Activated B cell treated with CpG ODN at 0.5 μM for 24 hours (primary cell): Measurements from ENCODE around the gene LIN54. TPM values are rescaled to one million over a fixed set of nuclear protein-coding genes. Genes with fewer than 3 reads are reported as not detected.
"Not testable (repeated sequence)": the region's sequence is repeated elsewhere in the genome, so short reads cannot be mapped to it uniquely, and the experiment has no call there.

Experiments
- ATAC-seq: fragments of 200-7000 bp; cut with Tn5 transposase; one replicate; pipeline ENCODE4 v1.10.0; 2021; ENCODE audit warnings: low read depth, mild to moderate bottlenecking, moderate library complexity
- CTCF ChIA-PET: fragments of 350-600 bp; sonication (Branson Sonifier 250); formaldehyde crosslinking; loops from one replicate; lab custom pipeline; 2021; ENCODE audit warnings: antibody characterized with exemption; lab: Charles Lee
- POLR2A ChIA-PET: fragments of 350-600 bp; sonication (Branson Sonifier 250); formaldehyde crosslinking; loops from one replicate; lab custom pipeline; 2021; ENCODE audit warnings: antibody characterized with exemption; lab: Charles Lee
- DNase-seq: peaks from one replicate; pipeline ENCODE4 v3.0.0; 2022
- H3K27ac Mint-ChIP-seq: one replicate; pipeline ENCODE4 v1.8.0; 2020; ENCODE audit warnings: mixed read lengths
- H3K27me3 Mint-ChIP-seq: one replicate; pipeline ENCODE4 v1.8.0; 2021; ENCODE audit warnings: mixed read lengths
- H3K36me3 Mint-ChIP-seq: one replicate; pipeline ENCODE4 v1.8.0; 2021; ENCODE audit warnings: low read depth, mixed read lengths
- H3K4me1 Mint-ChIP-seq: one replicate; pipeline ENCODE4 v1.8.0; 2021; ENCODE audit warnings: mixed read lengths
- H3K4me3 Mint-ChIP-seq: one replicate; pipeline ENCODE4 v1.8.0; 2020; ENCODE audit warnings: mild to moderate bottlenecking, mixed read lengths
- H3K9me3 Mint-ChIP-seq: one replicate; pipeline ENCODE4 v1.8.0; 2020; ENCODE audit warnings: mixed read lengths
- intact Hi-C: fragments of 100-400 bp; cut with micrococcal nuclease; formaldehyde crosslinking; loops from one replicate; pipeline ENCODE4 v1.15.1; 2024
- total RNA-seq: library from RNA; stranded (reverse); gene quantifications from 2 replicates; pipeline ENCODE4 v1.2.3, GENCODE V29; 2022
- TF ChIP-seq, protein P1 (sequence below): fragments of 200-600 bp; IDR thresholded peaks from one replicate; pipeline ENCODE4 v1.8.0; 2022; ENCODE audit warnings: antibody characterized with exemption, mild to moderate bottlenecking

LIN54 gene
- total RNA-seq, 1 donor from 2014 or later, result 12.1 TPM

DNA sequence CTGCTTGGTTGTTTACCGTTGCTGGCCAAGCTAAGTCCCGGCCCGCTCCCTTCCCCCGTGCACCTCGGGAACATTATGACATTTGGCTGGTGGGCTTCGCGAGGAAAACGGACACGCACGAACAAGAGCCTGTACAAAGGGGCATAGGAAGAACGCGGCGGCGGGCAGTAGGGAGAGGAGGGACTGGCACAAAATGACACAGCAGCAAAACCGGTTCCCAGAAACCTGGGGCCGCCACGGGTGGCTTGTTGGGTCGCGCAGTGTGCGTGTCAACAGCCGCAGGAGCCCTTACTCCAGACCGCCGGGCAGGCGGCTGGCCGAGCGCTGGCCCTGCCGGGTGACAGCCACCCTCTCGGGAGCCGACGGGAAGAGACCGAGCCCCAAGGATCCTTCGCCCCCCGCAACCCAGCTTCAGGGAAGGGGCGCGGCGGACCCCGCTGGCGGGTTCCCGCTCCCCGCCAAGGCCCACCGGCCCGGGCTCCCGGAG lies 1.6 kb upstream of the LIN54 start:
- no peak for ATAC-seq
- Mint-ChIP-seq H3K27me3 (no peaks in the 10 kb centered on the region), H3K4me3 (peak overlapping the region; percentile 95), H3K36me3 (peaks cover 5% of the 10 kb centered on the region), H3K9me3 (no peaks in the 10 kb centered on the region), H3K27ac (peak overlapping the region; percentile 93), H3K4me1 (peaks cover 44% of the 10 kb centered on the region)
- DNase-seq, result no peak
- ChIA-PET POLR2A (interaction anchor here (0.6 to 4.4 kb wide), 10 partner anchors 12 to 583 kb away, joined by 3 to 63 read pairs (median 7); partner anchors contain the start of genes COPS4, COQ2, HELQ and HNRNPDL), CTCF (interaction anchor here (0.7 to 1.7 kb wide), 4 partner anchors 23 to 272 kb away, joined by 3 to 6 read pairs (median 4); partner anchors contain the start of genes COPS4 and COQ2)
- intact Hi-C loops, result loop anchor here (1.0 to 5.0 kb wide), 3 partner anchors 99 to 550 kb away; partner anchors contain the start of gene ABRAXAS1
- TF ChIP-seq, protein P1, sequence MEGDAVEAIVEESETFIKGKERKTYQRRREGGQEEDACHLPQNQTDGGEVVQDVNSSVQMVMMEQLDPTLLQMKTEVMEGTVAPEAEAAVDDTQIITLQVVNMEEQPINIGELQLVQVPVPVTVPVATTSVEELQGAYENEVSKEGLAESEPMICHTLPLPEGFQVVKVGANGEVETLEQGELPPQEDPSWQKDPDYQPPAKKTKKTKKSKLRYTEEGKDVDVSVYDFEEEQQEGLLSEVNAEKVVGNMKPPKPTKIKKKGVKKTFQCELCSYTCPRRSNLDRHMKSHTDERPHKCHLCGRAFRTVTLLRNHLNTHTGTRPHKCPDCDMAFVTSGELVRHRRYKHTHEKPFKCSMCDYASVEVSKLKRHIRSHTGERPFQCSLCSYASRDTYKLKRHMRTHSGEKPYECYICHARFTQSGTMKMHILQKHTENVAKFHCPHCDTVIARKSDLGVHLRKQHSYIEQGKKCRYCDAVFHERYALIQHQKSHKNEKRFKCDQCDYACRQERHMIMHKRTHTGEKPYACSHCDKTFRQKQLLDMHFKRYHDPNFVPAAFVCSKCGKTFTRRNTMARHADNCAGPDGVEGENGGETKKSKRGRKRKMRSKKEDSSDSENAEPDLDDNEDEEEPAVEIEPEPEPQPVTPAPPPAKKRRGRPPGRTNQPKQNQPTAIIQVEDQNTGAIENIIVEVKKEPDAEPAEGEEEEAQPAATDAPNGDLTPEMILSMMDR, result no peak

DNA sequence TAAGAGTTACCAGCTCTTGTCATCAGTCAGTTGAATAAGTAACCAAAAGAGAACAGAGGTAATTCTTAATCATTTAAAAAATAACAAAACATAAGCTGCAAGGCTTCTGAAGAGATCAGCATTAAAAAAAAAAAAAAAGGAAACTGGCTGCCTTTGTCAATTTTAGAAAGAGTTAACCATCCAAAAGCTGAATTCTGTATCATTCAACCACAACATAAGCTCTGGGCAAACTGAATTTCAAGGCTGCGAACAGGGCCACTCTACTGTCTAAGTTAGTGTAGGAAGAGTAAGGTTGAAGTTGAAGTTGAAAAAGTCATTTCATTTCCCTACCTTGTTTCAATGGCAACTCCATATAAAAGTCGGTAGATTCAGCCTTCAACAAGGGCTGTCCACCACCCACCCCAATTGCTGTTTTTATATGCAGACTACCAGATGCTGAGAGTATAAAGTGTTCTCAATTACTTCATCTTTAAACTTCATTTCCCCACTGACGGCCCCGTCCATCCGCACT lies 1.1 kb upstream of the LIN54 start:
- peaks cover 5% of the 10 kb centered on the region for H3K36me3 Mint-ChIP-seq
- no peak for DNase-seq
- ChIA-PET POLR2A (interaction anchor here (0.5 to 4.4 kb wide), 11 partner anchors 12 to 582 kb away, joined by 3 to 63 read pairs (median 5); partner anchors contain the start of genes COPS4, COQ2, HELQ and THAP9), CTCF (interaction anchor here (0.7 to 1.7 kb wide), 4 partner anchors 23 to 273 kb away, joined by 3 to 5 read pairs (median 4); partner anchors contain the start of genes COPS4 and COQ2)
- TF ChIP-seq, protein P1, result no peak
- H3K4me1 Mint-ChIP-seq, result peaks cover 44% of the 10 kb centered on the region
- peak overlapping the region; percentile 93 for H3K27ac Mint-ChIP-seq
- intact Hi-C loops, result loop anchor here (1.0 to 5.0 kb wide), 3 partner anchors 99 to 549 kb away; partner anchors contain the start of gene ABRAXAS1
- ATAC-seq, result no peak
- H3K27me3 Mint-ChIP-seq, result no peaks in the 10 kb centered on the region
- H3K9me3 Mint-ChIP-seq, result no peaks in the 10 kb centered on the region
- peak overlapping the region; percentile 95 for H3K4me3 Mint-ChIP-seq

DNA sequence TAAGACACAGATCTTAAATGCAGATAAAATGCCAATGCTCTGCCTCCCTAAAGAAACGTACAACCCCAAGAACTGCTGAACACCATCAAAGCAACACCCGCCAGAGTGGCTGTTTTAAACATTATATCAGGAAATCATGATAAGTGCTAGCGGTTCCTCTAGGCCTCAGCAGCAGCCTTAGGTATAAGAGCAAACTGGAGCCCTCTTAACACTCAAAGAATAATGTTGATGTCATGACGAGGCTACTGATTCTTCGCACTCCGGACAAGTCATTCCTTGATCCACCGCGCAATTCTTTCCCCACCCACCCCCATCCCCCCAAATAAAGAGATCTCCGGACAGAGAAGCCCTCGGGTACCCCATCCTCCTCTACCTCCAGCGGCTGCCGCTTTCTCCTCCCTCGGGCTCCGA lies 507 bp downstream of the LIN54 start:
- peak overlapping the region; percentile 93 for H3K27ac Mint-ChIP-seq
- H3K4me3 Mint-ChIP-seq, result peak overlapping the region; percentile 95
- TF ChIP-seq, protein P1, result no peak
- H3K4me1 Mint-ChIP-seq, result peaks cover 49% of the 10 kb centered on the region
- intact Hi-C loops, result loop anchor here (1.0 to 5.0 kb wide), 4 partner anchors 109 to 636 kb away; partner anchors contain the start of gene HPSE
- DNase-seq, result no peak
- no peaks in the 10 kb centered on the region for H3K27me3 Mint-ChIP-seq
- ChIA-PET CTCF (interaction anchor here (0.7 kb wide), 1 partner anchor 116 kb away, joined by 3 read pairs; no protein-coding TSS in a partner anchor), POLR2A (interaction anchor here (0.6 to 4.4 kb wide), 6 partner anchors 10 to 274 kb away, joined by 3 to 63 read pairs (median 10); partner anchors contain the start of genes COPS4, COQ2 and THAP9)
- no peak for ATAC-seq
- H3K36me3 Mint-ChIP-seq, result peaks cover 8% of the 10 kb centered on the region
- no peaks in the 10 kb centered on the region for H3K9me3 Mint-ChIP-seq

DNA sequence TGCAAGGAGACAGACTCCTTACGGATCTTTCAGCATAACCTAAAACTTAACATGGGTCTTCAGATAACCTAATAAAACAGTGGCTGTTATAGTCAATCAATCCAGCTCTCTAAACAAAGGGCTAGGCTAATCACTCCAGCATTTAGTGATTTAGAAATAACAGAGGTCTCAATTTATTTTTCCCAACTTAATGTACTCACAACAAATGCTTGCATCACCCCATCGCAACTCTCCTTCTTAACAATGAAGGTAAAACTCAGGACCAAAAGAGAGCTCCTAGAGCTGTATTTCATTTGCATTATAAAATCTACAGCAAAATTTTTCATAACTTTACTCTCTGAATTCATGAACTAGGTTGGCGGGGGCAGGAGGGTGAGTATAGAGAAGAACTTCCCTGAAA lies 1.1 kb downstream of the LIN54 start:
- peak overlapping the region; percentile 95 for H3K4me3 Mint-ChIP-seq
- CTCF ChIA-PET, result interaction anchor here (1.1 kb wide), 1 partner anchor 275 kb away, joined by 3 read pairs; the partner anchor contains the start of gene COQ2
- no peak for ATAC-seq
- intact Hi-C loops, result no loop called here
- peak overlapping the region; percentile 93 for H3K27ac Mint-ChIP-seq
- H3K4me1 Mint-ChIP-seq, result peaks cover 49% of the 10 kb centered on the region
- DNase-seq, result no peak
- H3K36me3 Mint-ChIP-seq, result peaks cover 8% of the 10 kb centered on the region
- TF ChIP-seq, protein P1, result no peak
- no peaks in the 10 kb centered on the region for H3K9me3 Mint-ChIP-seq
- H3K27me3 Mint-ChIP-seq, result no peaks in the 10 kb centered on the region
- POLR2A ChIA-PET, result interaction anchor here (4.4 kb wide), 1 partner anchor 25 kb away, joined by 63 read pairs; the partner anchor contains the start of gene COPS4

DNA sequence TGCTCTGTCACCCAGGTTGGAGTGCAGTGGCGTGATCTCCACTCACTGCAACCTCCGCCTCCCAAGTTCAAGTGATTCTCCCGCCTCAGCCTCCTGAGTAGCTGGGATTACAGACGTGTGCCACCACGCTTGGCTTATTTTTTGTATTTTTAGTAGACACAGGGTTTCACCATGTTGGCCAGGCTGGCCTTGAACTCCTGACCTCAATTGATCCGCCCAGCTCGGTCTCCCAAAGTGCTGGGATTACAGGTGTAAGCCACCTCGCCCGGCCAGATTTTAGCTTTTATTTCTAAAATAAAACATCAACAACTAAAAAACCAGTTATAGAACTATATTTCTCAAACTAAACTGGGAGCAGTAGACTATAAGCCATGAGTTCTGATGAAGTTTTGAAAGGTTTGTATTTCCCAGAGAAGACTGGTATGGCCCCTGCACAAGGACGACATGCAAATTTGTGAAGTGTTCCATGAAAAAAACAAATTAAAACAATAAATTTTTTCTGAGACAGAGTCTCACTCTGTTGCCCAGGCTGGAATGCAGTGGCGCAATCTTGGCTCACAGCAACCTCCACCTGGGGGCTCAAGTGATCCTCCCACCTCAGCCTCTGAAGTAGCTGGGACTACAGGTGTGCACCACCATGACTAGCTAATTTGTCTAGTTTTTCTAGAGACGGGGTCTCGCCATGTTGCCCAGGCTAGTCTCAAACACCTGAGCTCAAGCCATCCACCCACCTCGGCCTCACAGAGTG lies 7.4 kb downstream of the LIN54 start:
- intact Hi-C loops, H3K27ac Mint-ChIP-seq, CTCF ChIA-PET, H3K9me3 Mint-ChIP-seq, H3K4me3 Mint-ChIP-seq, H3K36me3 Mint-ChIP-seq, H3K4me1 Mint-ChIP-seq, H3K27me3 Mint-ChIP-seq, ATAC-seq, DNase-seq: not testable (repeated sequence)
- POLR2A ChIA-PET, result interaction anchor here (0.6 kb wide), 2 partner anchors 113 to 123 kb away, joined by 4 to 15 read pairs; no protein-coding TSS in a partner anchor
